NCI-H2107 treated with DMSO at 0.1 percent for 48 hours (cell line): Measurements from ENCODE around the gene DOCK7.
A peak's percentile ranks its signal among the peaks of the same experiment; 100 is the strongest.
"Not testable (repeated sequence)": the region's sequence is repeated elsewhere in the genome, so short reads cannot be mapped to it uniquely, and the experiment has no call there.

Experiments
- DNase-seq: peaks from one replicate; lab custom pipeline; 2025; ENCODE audit not compliant: unreplicated experiment; lab: John Stamatoyannopoulos, UW

DOCK7 gene

DNA sequence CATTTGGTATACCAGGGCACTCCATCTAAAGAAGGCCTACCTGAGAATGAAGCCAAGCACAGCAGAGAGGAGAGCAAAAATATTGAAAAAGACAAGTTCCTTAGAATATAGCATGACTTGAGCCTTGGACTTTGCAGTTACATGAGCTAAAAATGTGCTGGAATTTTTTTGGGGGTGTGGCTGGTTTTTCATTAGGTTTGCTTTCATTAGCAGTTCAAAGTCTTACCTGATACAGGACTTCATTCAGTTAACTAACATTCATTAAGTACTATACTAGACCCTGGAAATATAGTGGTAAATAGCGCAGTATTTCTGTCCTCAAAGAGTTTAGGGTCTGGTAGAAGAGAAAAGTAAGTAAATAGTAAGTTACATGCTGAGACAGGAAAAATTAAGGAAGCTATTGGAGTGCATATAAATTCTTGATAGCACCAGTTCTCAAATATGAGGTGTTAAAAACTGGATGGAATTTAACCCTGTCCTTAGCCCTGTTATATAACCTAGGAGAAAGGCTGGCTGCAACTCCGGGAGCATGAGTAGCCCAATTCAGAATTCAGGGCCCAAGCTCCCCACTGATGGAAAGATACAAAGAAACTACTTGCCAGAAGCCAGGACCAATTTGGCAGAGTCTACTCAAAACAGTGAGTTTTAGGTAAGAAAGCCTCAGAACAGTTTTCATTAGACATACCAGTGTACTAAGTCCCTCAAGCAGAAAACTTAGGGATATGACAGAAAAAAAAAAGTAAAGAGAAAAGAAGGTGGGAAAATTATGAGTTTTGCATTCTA, 3.1 kb upstream of the DOCK7 start:
- no peak for DNase-seq

DNA sequence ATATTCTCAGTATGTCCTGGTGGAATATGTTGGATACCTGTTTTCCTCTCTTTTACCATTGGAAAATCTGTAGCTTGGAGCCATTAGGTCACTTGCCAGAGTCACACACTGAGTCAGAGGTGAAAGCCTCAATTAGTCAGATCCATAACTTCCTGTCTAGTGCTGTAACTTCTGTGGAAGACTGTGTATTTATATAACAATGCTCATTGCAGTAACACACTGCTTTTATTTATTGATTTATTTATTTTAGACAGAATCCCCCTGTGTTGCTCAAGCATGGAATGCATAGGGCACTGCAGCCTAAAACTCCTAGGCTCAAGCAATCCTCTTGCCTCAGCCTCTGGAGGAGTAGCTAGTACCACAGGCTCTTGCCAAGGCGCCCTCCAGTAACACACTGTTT, 1.3 kb upstream of the DOCK7 start:
- DNase-seq = no peak

DNA sequence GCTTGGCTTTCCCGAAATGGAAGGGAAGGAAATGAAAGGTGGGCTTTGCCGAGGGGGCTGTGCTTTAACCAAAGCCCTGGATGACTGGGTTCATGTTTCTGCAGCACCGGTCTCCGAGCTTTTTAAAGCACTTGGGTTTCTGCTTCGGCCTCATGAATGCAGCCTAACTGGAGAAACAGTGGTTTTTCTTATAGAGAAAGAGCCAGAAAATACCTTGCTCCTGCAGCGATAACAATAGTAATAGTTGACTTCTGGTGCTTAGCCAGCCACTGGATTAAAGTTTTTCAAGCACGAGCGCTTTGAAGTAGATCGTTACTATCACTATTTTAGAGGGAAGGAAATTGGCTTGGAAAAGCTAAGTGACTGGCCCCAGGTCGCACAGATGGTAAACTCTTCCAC, 500 bp upstream of the DOCK7 start:
- peak; percentile 37 for DNase-seq

DNA sequence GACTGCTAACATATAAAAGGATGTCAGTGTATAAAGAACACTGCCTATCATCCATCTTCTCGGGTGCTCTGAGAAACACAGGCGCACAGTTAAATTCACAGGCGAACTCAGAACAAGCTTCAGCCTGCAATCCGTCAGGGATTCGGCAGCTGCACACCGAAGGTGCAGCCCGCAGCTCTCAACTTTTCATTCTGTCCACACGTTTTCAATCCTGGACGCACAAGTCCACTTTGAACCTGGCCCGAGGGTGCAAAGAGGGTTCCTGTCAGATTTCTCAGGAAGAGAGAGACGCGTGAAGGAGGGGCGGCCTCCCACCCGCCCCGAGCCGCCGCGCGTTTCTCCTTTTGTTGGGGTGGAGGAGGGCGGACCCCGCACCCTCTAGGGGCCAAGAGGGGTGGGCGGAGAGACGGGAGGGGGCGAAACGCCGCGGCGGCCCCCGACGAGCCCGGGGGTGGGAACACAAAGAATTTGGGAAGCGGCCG, 724 bp downstream of the DOCK7 start:
- peak; percentile 30 for DNase-seq

DNA sequence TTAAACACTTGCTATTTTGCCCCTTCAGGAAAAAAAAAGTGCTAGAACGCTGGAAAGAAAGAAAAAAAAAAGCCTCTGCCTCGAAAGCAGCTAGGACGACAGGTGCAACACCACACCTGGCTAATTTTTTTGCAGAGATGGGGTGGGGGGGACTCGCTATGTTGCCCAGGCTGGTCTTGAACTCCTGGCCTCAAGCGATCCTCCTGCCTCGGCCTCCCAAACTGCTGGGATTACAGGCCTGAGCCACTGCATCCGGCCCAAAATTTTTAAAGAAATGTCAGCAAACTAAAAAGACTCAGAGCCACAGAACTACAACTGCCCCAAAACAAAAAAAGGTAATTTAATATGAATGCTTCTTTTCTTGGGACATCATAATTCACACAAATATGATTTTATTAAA, 1.4 kb downstream of the DOCK7 start:
- no peak for DNase-seq

DNA sequence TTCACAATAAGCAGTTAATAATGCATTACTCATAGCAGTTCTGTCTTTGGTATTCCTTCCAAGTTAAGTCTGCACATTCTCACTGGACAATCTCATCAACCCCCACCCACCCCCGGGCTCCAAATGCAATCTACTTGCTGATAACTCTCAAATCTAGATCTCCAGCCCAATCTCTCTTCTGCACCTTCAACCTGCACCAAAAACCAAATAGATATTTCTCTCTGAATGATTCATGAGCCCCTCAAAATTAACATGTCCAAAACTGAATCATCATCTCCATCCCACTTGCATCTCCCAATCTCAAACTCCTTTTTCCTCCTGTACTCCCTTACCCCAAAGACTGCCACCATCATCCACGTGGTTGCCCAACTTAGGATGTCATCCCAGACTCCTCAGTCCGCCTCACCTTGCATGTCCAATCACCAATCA, 2.7 kb downstream of the DOCK7 start:
- DNase-seq = no peak

DNA sequence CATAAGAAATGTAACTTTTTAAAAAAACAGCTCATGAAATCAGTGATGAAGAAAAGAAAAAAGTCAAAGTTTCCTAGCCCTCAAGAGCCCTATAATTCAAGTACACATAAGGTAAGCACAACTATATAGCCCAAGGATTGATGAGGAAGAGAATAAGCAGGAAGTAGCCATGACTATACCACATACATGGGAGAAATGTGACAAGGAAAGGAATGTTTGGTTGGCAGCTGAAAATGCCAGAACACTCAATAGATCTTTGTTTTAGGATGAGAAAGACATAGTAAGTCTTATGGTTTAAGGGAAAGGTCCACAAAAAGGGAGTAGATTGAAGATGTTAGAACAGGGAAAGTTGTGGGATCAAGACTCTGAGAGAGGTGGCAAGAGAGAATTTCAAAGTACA, 5.7 kb downstream of the DOCK7 start:
- DNase-seq = no peak

DNA sequence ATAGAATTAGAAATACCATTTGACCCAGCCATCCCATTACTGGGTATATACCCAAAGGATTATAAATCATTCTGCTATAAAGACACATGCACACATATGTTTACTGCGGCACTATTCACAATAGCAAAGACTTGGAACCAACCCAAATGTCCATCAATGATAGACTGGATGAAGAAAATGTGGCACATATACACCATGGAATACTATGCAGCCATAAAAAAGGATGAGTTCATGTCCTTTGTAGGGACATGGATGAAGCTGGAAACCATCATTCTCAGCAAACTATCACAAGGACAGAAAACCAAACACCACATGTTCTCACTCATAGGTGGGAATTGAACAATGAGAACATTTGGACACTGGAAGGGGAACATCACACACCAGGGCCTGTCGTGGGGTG, 7.2 kb downstream of the DOCK7 start:
- DNase-seq = not testable (repeated sequence)

DNA sequence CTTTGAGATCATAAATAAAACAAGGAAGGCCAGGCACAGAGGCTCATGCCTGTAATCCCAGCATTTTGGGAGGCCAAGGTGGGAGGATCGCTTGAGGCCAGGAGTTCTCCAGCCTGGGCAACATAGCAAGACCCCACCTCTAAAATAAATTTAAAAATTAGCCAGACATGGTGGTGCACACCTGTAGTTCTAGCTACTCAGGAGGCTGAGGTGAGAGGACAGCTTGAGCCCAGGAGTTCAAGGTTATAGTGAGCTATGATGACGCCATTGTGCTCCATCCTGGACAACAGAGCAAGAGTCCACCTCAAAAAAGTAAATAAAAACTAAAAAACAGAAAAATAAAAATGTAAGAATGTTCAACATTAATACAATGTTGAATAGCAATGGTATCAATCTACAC, 10.4 kb downstream of the DOCK7 start:
- DNase-seq = not testable (repeated sequence)

DNA sequence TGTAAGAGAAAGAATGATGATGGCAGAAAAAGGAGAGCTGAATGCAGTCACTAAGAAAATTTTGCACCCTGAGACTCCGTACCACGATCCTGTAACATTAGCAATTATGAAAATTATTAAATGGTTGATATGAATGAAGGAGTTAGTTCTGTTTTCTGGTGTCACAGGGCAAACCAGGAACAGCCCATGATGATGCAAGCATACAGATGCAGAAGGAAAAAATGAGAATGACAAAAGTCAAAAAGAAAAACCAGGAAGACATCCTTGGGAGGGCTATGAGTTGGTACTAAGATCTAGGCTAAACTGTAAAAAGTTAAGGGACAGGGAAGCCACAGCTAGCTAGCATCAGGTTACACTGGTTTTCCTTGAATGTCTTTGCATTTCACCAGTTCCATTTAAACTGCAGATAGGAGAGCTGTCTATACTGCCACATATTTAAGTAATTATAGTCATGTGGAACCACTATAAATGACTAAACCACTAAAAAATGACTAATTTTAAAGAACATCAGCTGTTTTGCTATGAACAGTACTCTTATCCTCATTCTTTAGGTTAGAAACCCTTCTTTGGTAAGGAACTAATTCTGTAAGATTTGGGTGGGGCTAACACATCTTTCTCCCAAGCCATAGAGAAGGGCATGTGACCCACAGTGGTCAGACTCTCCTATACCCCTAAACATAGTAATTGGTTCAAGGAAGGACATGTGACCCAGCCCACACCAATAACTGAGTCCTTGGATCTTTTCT, 11.4 kb downstream of the DOCK7 start:
- DNase-seq = no peak

DNA sequence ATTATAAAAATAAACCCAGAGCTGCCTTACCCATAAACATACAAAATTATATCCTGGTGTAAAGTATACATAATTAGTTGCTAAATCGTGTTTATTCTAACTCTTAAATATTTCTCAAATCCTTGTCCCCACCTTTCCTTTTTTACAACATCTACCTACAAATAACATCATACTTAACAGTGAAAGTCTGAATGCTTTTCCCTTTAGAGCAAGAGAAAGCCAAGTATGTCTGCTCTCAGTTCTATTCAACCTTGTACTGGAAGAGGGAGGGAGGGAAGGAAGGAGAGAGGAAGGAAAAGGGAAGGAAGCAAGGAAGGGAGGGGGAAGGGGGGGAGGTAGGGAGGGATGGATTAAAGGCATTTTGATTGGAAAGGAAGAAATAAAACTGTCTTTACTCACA, 14.6 kb downstream of the DOCK7 start:
- DNase-seq = no peak

DNA sequence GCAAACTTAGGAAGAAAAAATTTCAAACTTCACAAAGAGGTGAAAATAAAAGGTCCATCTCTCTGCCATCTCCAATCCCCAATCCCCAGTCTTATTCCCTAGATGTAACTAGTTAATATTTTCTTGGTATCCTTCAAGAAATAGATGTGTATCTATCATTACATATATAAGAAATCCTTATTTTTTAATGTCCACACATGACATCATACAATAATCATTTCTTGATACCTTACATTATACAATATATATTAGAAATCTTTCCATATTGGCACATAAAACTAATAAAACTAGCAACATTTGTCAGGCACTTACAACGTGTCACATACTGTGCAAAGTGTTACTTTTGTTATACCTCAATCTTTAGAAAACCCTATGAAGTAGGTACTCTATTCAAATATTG, 16.2 kb downstream of the DOCK7 start:
- no peak for DNase-seq

DNA sequence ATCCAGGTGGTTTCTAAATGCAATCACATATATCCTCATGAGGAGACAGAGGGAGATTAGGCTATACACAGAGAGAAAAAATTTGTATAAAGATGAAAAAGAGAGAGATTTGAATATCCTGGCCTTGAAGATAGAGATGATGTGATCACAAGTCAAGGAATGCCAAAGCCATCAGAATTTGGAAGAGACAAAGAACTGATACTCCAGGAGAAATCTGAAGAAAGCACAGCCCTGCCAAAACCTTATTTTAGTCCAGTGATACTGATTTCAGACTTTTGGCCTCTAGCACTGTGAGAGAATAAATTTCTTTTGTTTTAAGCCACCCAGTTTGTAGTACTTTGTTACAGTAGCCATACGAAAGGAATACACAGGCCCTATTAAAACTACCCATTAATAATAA, 33.4 kb downstream of the DOCK7 start:
- DNase-seq = no peak

DNA sequence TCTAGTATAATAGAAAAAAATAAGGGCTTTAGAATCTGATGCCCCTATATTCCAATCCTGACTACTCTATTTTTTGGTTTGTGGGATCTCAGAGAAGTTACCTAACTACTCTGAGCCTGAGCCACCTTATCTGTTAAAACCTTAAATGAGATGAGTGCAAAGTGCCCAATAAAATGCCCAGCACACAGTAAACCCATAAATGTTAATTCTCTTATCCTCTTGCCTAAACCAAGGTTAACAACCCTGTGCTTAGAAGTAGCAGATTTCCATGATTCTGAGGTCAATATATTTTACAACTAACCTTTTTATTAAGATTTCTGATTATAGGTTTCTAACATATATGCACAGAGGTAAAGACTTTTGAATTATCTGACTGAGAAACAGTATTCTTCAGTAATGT, 35.8 kb downstream of the DOCK7 start:
- no peak for DNase-seq

DNA sequence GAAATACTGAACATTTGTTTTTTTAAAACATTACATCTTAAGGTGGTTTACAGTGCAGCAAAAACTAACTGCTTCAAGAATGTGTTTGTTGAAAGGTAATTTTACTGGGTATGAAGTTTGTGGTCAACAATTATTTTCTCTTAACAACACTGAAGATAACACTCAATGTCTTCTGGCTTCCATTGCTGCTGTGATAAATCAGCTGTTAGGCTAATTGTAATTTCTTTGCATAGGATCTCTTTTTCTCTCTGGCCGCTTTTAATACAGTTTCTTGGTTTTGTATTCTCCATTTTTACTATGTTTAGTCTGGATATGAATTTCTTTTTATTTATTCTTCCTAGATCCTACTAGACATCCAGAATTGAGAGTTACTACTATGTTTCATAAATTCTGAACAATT, 44.9 kb downstream of the DOCK7 start:
- DNase-seq = no peak

DNA sequence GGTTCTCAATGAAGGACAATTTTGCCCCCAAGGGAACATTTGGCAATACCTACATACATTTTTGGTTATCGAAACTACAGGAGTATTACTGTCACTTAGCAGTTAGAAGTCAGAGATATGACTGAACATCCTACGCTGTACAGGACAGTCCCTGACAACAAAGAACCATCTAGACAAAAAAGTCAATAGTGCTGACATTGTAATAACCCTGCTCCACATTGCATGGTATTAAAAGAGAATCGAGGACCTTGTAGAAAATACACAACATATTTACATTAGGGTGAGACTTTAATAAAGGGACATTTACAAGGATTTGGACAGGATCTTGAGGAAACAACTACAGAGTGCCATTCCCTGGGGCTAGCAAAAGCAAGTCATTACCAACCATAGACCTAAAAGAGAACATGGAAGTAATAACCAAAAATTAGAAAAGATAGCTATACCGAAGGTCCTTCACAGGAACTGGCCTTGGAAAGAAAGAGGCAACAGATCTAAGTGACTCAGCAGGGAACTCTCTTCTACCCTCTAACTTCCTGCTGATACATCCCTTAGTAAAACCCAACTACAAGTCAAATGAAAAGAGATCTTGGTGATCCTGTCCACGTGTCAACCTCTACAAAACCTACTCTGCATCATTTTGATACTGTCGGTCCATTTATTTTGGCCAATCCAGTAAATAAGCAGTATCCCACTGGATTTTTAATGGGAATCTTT, 50.6 kb downstream of the DOCK7 start:
- no peak for DNase-seq

DNA sequence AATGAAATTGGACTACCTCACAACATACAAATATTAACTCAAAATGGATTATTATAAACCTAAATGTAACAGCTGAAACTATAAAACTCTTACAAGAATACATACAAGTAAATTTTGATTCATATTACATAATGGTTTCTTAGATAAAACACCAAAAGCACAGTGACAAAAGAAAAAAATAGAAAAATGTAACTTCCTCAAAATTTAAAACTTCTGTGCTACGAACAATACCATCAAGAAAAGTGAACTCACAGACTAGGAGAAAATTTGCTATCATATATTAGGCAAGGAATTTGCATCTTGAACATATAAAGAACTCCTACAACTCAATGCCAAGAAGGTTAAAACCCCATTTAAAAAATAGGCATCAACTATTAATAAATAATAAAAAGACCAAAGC, 59.7 kb downstream of the DOCK7 start:
- DNase-seq = no peak

DNA sequence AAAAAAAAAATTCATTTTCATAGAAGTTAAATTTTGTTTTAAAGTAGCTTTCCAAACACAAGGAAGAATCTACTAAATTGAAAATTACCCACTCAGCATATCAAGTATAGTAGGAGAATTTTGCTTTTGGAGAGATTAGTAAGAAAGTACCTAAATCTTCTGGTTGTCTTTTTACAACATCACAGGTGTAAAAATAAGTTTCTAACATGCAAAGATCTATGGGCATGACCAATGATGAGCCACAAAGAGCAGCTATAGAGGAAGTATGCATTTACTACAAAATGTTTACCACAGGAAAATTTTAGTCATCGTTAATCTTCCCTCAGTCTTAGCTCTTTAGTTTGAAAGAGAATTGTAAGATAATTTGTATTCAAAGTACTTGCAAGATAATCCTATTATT, 62.8 kb downstream of the DOCK7 start:
- no peak for DNase-seq

DNA sequence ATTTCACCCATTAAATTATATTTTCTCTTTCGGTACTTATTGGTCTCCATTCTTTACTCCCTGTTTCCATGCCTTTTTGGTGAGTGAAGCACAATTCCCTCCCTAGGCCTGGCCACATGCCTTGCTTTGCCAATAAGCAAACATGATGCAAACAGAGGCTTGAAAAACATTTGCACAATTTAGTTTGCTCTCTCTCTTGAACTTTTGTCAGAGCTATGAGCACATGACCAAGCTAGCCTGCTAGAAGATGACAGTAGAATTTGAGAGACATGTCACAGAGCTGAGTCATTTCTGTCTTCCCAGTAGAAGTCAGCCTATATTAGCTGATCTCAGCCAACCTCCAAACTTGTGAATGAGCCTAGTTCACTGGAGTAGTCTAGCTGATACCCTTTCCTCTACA, 66.3 kb downstream of the DOCK7 start:
- DNase-seq = no peak

DNA sequence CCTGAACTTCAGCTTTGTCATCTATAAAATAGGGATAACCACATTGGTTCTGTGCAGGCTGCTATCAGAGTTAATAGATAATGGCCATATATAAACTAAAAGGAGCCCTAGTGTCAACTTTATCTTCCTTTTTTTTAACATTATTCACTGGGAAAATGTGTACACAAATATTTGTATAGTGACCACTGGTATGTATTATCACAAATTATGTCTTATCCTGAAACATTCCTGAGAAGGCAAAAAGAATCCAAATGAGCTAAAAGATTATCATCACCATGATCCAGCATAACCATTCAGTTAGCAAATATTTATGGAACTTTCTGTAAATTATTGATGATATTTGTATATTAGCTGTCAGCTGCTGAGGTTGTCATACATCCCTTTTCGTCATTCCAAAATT, 74.3 kb downstream of the DOCK7 start:
- DNase-seq = no peak

DNA sequence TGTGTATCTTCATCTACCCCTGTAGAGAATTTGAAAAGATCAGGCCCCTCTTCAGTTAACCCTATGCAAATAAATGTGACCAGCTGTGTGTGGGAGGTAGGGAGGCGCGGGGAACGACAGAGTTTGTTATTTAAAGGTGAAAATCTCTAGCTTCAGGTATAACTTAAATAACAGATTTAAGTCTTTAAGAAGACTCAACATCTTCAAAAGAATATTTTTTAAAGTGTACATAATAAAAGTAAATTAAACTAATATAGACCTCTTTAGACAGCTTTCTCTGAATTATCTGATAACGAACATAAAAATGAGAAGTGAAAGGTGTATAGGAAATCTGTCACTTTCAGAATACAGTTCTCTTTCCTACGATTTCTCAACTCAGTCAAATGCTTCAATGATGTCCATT, 74.9 kb downstream of the DOCK7 start:
- no peak for DNase-seq

DNA sequence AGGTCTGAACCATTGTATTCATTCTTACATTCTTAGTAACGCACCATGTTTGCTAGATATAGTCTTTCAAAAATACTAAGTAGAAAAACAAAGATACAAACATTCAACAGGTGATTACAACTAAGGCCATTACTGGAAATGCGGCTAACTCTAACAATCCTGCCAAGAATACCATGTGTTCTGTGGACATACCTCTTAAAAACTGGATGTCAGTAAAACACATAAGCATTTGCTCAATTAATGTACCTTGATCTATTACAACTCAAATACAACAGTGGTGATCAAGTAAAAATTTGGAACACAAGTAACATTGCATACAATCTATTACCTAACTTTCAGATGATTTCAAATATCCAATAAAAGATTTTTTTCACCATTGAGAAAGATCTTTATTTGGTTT, 75.4 kb downstream of the DOCK7 start:
- no peak for DNase-seq
